ENCODE data around the gene CHID1. TPM values are rescaled to one million over a fixed set of nuclear protein-coding genes. Genes with fewer than 3 reads are reported as not detected.

The CHID1 gene
- total and polyA plus RNA-seq, 2 donors, result 17.8 to 35.7 TPM

DNA sequence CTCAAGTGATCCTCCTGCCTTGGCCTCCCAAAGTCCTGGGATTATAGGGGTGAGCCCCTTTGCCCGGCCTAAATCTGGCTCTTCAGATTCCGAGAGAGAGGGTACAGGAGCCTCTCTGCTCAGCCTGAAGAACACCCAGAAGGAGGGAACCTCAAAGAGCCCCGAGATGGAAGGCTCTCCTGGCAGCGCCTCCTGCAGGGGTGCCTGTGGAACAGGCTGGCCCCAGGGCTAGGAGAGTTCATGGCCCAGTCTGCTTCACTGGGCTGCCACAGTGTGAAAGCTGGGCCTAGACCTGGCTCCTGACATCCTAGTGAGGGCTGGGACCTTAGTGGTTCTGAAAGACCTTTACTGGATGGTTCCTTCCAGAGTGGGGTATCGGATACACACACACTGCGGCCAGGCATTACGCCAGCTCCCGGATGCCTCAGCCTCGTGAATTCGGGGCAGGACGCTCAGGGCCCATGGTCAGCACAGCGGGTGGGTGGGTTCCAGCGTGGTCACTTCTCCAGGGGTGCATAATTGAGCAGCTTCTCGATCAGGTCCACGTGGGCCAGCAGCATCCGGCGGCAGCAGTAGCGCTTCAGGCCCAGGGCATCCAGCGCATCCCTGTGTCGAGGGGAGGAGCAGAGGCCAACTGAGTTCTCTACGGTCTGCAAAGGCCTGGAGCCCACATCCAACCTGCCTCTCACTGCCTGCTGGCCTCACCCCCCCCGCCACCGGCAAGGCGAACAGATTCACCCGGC, 70.6 kb downstream of the CHID1 start:
- Histone ChIP-seq H3K9me3 (ENCODE audit: control insufficient read depth in 2 of 2, insufficient read depth in 1 of 2, low read length in 1 of 2) (no peaks in the 10 kb centered on the region), H3K4me1 (ENCODE audit: control insufficient read depth in 2 of 2, insufficient read depth in 2 of 2, low read length in 2 of 2) (peaks cover 11 to 33% of the 10 kb centered on the region in 2 donors), H3K36me3 (ENCODE audit: control insufficient read depth in 2 of 2, insufficient read depth in 2 of 2, low read length in 1 of 2) (peaks cover 21 to 31% of the 10 kb centered on the region in 2 donors), H3K27ac (ENCODE audit: low read depth in 1 of 2, low read length in 1 of 2) (no peak overlapping the region), H3K4me3 (ENCODE audit: low read length in 2 of 2) (no peak overlapping the region), H3K27me3 (ENCODE audit: control insufficient read depth in 2 of 2, insufficient read depth in 1 of 2, low read length in 1 of 2) (peaks cover 16 to 34% of the 10 kb centered on the region in 2 donors)
- 92% methylated on average over 25 of the region's 25 CpGs for WGBS
- DNase-seq (ENCODE audit: low read depth in 6 of 9, low spot score in 9 of 9), result no peak

DNA sequence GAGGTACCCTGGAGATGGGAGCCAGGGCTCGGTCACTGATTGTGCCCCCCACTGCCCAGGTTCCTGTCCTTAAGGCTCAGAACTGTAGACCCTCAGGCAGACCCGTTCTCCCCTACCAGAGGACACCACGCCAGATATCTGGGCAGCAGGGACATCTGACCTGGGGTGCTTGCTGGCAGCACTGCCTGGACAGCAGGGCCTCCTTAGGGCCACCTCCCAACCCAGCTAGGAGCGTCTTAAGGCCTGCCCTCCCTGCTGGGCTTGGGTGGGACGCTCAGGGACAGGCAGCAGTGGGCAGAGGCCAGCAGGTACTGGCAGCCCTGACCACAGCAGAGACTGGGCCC, 71.4 kb downstream of the CHID1 start:
- Histone ChIP-seq H3K36me3 (ENCODE audit: control insufficient read depth in 2 of 2, insufficient read depth in 2 of 2, low read length in 1 of 2) (peaks cover 21 to 31% of the 10 kb centered on the region in 2 donors), H3K4me1 (ENCODE audit: control insufficient read depth in 2 of 2, insufficient read depth in 2 of 2, low read length in 2 of 2) (peaks cover 11 to 29% of the 10 kb centered on the region in 2 donors), H3K27ac (ENCODE audit: low read depth in 1 of 2, low read length in 1 of 2) (no peak overlapping the region), H3K9me3 (ENCODE audit: control insufficient read depth in 2 of 2, insufficient read depth in 1 of 2, low read length in 1 of 2) (no peaks in the 10 kb centered on the region), H3K4me3 (ENCODE audit: low read length in 2 of 2) (no peak overlapping the region), H3K27me3 (ENCODE audit: control insufficient read depth in 2 of 2, insufficient read depth in 1 of 2, low read length in 1 of 2) (peaks cover 16 to 34% of the 10 kb centered on the region in 2 donors)
- no peak for DNase-seq (ENCODE audit: low read depth in 6 of 9, low spot score in 9 of 9)
- WGBS, result 97% methylated on average over 5 of the region's 5 CpGs

DNA sequence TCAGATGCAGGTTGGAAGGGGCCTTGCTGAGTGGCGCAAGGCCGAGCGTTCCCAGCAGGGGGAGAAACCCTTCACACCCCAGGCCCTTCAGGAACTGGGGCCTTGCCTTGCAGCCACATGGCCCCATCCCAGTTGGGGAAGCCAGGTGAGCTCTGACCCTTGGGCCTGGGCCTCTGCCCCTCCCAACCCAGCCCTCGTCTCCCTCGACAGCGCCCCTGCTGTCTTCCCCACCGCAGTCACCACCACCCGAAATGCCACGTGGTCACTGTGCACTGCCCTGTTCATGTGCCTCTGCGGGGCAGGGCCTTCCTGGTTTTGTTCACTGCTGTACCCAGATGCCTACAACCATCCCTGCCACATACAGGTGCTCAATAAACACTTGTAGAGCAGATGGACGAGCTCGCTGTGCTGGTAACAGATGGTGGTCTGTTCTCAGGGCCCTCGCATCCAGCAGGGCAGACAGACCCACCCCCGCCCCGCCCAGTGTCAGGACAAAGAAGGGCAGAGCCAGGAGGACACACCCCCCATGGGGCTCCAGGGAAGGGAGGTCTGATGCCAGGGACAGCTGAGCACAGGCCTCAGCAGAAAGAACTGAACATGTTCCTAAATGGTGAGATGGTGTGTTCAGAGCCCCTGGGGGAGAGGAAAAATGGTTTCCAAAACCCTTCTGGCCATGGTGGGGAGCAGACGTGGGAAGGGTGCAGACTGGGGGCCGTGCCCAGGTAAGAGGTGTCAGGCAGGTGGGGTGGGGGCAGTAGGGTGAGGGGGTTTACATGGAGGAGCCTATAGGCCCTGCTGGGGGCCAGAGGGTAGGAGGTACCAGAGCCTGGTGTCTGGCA, 72.0 kb downstream of the CHID1 start:
- WGBS, result 82% methylated on average over 17 of the region's 17 CpGs
- no peak overlapping the region for H3K4me3 ChIP-seq (ENCODE audit: low read length in 2 of 2)
- H3K27ac ChIP-seq (ENCODE audit: low read depth in 1 of 2, low read length in 1 of 2), result no peak overlapping the region
- peaks cover 11 to 23% of the 10 kb centered on the region in 2 donors for H3K4me1 ChIP-seq (ENCODE audit: control insufficient read depth in 2 of 2, insufficient read depth in 2 of 2, low read length in 2 of 2)
- no peaks in the 10 kb centered on the region for H3K9me3 ChIP-seq (ENCODE audit: control insufficient read depth in 2 of 2, insufficient read depth in 1 of 2, low read length in 1 of 2)
- peaks cover 21 to 31% of the 10 kb centered on the region in 2 donors for H3K36me3 ChIP-seq (ENCODE audit: control insufficient read depth in 2 of 2, insufficient read depth in 2 of 2, low read length in 1 of 2)
- H3K27me3 ChIP-seq (ENCODE audit: control insufficient read depth in 2 of 2, insufficient read depth in 1 of 2, low read length in 1 of 2), result peaks cover 17 to 34% of the 10 kb centered on the region in 2 donors
- DNase-seq (ENCODE audit: low read depth in 6 of 9, low spot score in 9 of 9), result no peak

DNA sequence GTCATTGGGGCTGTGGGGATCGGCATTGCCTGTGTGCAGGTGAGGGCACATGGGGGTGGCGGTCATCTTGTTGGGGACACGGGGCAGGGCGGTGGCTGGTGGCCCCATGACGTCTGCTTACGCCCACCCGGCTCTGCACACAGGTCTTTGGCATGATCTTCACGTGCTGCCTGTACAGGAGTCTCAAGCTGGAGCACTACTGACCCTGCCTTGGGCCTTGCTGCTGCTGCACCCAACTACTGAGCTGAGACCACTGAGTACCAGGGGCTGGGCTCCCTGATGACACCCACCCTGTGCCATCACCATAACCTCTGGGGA, 72.7 kb downstream of the CHID1 start:
- Histone ChIP-seq H3K9me3 (ENCODE audit: control insufficient read depth in 2 of 2, insufficient read depth in 1 of 2, low read length in 1 of 2) (no peaks in the 10 kb centered on the region), H3K4me3 (ENCODE audit: low read length in 2 of 2) (no peak overlapping the region), H3K4me1 (ENCODE audit: control insufficient read depth in 2 of 2, insufficient read depth in 2 of 2, low read length in 2 of 2) (peaks cover 12 to 21% of the 10 kb centered on the region in 2 donors), H3K27me3 (ENCODE audit: control insufficient read depth in 2 of 2, insufficient read depth in 1 of 2, low read length in 1 of 2) (peaks cover 17 to 34% of the 10 kb centered on the region in 2 donors), H3K27ac (ENCODE audit: low read depth in 1 of 2, low read length in 1 of 2) (no peak overlapping the region), H3K36me3 (ENCODE audit: control insufficient read depth in 2 of 2, insufficient read depth in 2 of 2, low read length in 1 of 2) (peaks cover 21 to 31% of the 10 kb centered on the region in 2 donors)
- 86% methylated on average over 8 of the region's 8 CpGs for WGBS
- DNase-seq (ENCODE audit: low read depth in 6 of 9, low spot score in 9 of 9), result no peak

DNA sequence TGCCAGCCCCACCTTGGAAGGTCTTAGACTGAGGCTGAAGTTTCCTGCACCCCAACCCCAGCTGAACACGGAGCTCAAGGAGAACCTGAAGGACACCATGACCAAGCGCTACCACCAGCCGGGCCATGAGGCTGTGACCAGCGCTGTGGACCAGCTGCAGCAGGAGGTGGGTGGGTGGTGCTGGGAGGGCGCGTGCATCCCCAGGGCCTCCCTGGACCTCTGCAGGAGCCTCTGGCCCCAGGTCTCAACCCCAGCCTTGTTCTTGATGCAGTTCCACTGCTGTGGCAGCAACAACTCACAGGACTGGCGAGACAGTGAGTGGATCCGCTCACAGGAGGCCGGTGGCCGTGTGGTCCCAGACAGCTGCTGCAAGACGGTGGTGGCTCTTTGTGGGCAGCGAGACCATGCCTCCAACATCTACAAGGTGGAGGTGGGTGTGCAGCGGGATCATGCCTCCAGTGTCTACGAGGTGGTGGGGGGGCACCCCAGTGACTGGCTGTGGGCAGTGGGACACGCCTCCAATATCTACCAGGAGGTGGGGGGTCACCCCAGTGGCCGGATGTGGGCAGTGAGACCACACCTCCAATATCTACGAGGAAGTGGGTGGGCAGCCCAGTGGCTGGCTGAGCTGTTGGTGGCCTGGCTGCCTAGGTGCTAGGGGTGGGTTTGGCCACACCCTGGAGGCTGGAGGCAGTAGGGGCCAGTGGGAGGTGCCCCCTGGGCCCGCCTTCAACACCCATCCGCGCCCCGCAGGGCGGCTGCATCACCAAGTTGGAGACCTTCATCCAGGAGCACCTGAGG, 73.2 kb downstream of the CHID1 start:
- DNase-seq (ENCODE audit: low read depth in 6 of 9, low spot score in 9 of 9), result no peak
- WGBS, result 98% methylated on average over 22 of the region's 22 CpGs
- Histone ChIP-seq H3K4me1 (ENCODE audit: control insufficient read depth in 2 of 2, insufficient read depth in 2 of 2, low read length in 2 of 2) (peaks cover 13 to 23% of the 10 kb centered on the region in 2 donors), H3K4me3 (ENCODE audit: low read length in 2 of 2) (no peak overlapping the region), H3K27me3 (ENCODE audit: control insufficient read depth in 2 of 2, insufficient read depth in 1 of 2, low read length in 1 of 2) (peaks cover 22 to 35% of the 10 kb centered on the region in 2 donors), H3K9me3 (ENCODE audit: control insufficient read depth in 2 of 2, insufficient read depth in 1 of 2, low read length in 1 of 2) (peaks cover 0 to under 1% of the 10 kb centered on the region in 2 donors), H3K27ac (ENCODE audit: low read depth in 1 of 2, low read length in 1 of 2) (no peak overlapping the region), H3K36me3 (ENCODE audit: control insufficient read depth in 2 of 2, insufficient read depth in 2 of 2, low read length in 1 of 2) (peaks cover 21 to 31% of the 10 kb centered on the region in 2 donors)

DNA sequence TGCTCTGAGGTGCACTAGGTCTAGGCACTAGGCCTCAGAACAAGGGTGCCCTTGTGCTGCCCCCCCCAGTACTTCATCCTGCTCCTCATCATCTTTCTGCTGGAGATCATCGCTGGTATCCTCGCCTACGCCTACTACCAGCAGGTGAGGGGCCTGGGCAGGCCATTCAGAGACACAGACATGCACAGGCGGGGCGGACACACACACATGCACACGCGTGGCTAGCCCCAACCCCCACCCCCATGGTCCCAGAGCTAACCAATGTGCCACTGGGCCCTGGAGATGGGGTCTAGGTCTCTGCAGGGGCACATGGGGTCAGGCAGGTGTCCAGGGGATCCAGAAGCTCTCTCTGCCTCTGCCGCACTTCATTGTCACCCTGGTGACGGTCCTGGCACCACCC, 73.9 kb downstream of the CHID1 start:
- H3K27me3 ChIP-seq (ENCODE audit: control insufficient read depth in 2 of 2, insufficient read depth in 1 of 2, low read length in 1 of 2), result peaks cover 29 to 42% of the 10 kb centered on the region in 2 donors
- 97% methylated on average over 9 of the region's 9 CpGs for WGBS
- H3K4me3 ChIP-seq (ENCODE audit: low read length in 2 of 2), result no peak overlapping the region
- peaks cover 13 to 28% of the 10 kb centered on the region in 2 donors for H3K4me1 ChIP-seq (ENCODE audit: control insufficient read depth in 2 of 2, insufficient read depth in 2 of 2, low read length in 2 of 2)
- peaks cover 21 to 31% of the 10 kb centered on the region in 2 donors for H3K36me3 ChIP-seq (ENCODE audit: control insufficient read depth in 2 of 2, insufficient read depth in 2 of 2, low read length in 1 of 2)
- DNase-seq (ENCODE audit: low read depth in 6 of 9, low spot score in 9 of 9), result no peak
- no peak overlapping the region for H3K27ac ChIP-seq (ENCODE audit: low read depth in 1 of 2, low read length in 1 of 2)
- peaks cover 0 to 7% of the 10 kb centered on the region in 2 donors for H3K9me3 ChIP-seq (ENCODE audit: control insufficient read depth in 2 of 2, insufficient read depth in 1 of 2, low read length in 1 of 2)

DNA sequence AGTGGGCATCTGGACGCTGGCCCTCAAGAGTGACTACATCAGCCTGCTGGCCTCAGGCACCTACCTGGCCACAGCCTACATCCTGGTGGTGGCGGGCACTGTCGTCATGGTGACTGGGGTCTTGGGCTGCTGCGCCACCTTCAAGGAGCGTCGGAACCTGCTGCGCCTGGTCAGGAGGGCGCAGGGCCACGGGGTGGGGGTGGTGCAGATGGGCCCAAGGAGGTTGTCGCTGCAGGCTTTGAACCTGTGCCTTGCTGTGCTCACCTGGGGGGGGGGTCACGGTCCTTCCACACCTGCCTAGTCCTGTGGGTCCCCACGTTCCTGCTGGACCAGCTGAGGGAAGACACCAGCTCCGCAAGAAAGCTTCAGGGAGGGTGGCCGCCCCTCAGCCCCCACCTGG, 74.3 kb downstream of the CHID1 start:
- Histone ChIP-seq H3K36me3 (ENCODE audit: control insufficient read depth in 2 of 2, insufficient read depth in 2 of 2, low read length in 1 of 2) (peaks cover 21 to 31% of the 10 kb centered on the region in 2 donors), H3K27me3 (ENCODE audit: control insufficient read depth in 2 of 2, insufficient read depth in 1 of 2, low read length in 1 of 2) (peaks cover 33 to 46% of the 10 kb centered on the region in 2 donors), H3K9me3 (ENCODE audit: control insufficient read depth in 2 of 2, insufficient read depth in 1 of 2, low read length in 1 of 2) (peaks cover 1 to 11% of the 10 kb centered on the region in 2 donors), H3K4me1 (ENCODE audit: control insufficient read depth in 2 of 2, insufficient read depth in 2 of 2, low read length in 2 of 2) (peaks cover 12 to 28% of the 10 kb centered on the region in 2 donors), H3K27ac (ENCODE audit: low read depth in 1 of 2, low read length in 1 of 2) (no peak overlapping the region), H3K4me3 (ENCODE audit: low read length in 2 of 2) (no peak overlapping the region)
- whole genome bisulfite sequencing, result 97% methylated on average over 14 of the region's 14 CpGs
- DNase-seq (ENCODE audit: low read depth in 6 of 9, low spot score in 9 of 9), result no peak

DNA sequence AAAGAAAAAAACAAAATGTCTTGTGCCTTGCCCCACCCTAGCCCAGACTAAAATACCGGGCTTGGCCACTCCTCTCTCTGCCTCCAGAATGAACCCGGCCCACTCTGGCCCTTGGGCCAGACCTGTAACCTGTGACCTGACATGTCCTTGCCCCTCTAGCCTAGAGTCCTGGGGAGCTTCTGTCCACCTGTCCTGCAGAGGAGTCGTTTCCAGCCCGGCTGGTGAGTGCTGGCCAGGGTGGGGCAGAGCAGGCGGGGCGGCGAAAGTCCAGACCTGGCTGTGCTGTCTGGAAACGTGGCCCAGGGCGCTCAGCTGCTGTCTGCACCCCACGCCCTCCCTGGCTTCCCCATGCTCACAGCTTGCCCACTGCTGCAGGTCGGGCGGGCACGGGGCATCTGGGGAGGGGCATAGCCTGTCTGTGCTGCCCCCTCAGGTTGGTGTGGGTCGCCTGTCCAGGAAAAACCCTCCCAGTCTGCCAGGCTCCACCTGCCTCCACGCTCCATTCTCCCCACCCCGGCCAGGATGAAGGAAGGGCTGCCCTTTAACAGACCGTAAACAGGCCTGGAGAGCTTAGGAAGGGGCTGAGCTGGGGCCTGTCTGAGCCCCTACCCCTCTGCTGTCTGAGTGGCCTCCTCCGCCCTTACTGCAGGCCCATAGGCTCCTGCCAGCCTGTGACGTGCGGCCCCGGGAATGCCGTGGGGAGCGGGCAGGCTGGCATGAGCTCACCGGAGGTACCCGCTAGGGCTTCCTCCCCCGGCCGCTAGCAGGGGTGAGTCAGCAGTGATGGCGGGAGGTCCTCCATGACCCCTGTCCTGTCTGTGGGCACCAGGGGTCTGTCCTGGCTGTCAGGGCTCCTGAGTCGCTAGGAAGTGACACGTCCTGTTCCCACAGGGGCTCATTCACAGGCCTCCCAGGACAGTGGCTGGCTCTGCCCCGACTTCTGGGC, 76.0 kb downstream of the CHID1 start:
- peaks cover 15 to 24% of the 10 kb centered on the region in 2 donors for H3K36me3 ChIP-seq (ENCODE audit: control insufficient read depth in 2 of 2, insufficient read depth in 2 of 2, low read length in 1 of 2)
- no peak for DNase-seq (ENCODE audit: low read depth in 6 of 9, low spot score in 9 of 9)
- WGBS, result 45% methylated on average over 31 of the region's 31 CpGs
- H3K4me1 ChIP-seq (ENCODE audit: control insufficient read depth in 2 of 2, insufficient read depth in 2 of 2, low read length in 2 of 2), result peaks cover 12 to 36% of the 10 kb centered on the region in 2 donors
- peaks cover 6 to 25% of the 10 kb centered on the region in 2 donors for H3K9me3 ChIP-seq (ENCODE audit: control insufficient read depth in 2 of 2, insufficient read depth in 1 of 2, low read length in 1 of 2)
- no peak overlapping the region for H3K27ac ChIP-seq (ENCODE audit: low read depth in 1 of 2, low read length in 1 of 2)
- peaks cover 50 to 62% of the 10 kb centered on the region in 2 donors for H3K27me3 ChIP-seq (ENCODE audit: control insufficient read depth in 2 of 2, insufficient read depth in 1 of 2, low read length in 1 of 2)
- no peak overlapping the region for H3K4me3 ChIP-seq (ENCODE audit: low read length in 2 of 2)
